Measurements from ENCODE around the gene VWA3A.

GRCh38 chr16:22151246-22151998 lies 59.1 kb downstream of the VWA3A start:
- TF ChIP-seq CTCF (conservative IDR thresholded peaks at IDR 0.05) (no peak), ZFX (IDR thresholded peaks at IDR 0.05) (no peak)
